HuH-7 (cell line): Measurements from ENCODE around the gene SMCHD1.

Experiments
- DNase-seq: peaks from one replicate; pipeline ENCODE4 v3.0.0; 2011; ENCODE audit warnings: low spot score

Gene SMCHD1

GRCh38 chr18:2655178-2655953 is at the start of gene SMCHD1:
SMCHD1 (plus strand) TSS chr18:2655726; CDS start chr18:2656076, 350 bp downstream.
- peak; percentile 69 for DNase-seq

DNA sequence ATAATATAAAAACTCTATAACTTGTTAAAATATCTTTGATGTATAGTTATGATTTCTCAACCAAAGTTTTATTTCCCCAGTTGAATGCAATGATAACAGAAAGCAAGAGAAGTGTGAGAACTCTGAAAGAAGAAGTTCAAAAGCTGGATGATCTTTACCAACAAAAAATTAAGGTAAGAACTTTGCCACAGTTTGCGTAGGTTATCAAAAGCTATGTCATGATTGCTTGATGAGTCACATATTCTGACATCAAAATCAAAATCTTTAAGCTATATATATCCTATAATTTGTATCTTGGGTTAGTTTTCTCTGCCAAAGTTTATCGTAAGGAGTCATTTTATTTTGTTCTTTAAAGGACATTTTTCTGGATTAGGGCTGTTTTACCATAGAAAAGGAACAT is 49.2 kb upstream of the SMCHD1 start:
- DNase-seq: no peak

GRCh38 chr18:2609604-2610003 is 45.9 kb upstream of the SMCHD1 start:
- no peak for DNase-seq

DNA sequence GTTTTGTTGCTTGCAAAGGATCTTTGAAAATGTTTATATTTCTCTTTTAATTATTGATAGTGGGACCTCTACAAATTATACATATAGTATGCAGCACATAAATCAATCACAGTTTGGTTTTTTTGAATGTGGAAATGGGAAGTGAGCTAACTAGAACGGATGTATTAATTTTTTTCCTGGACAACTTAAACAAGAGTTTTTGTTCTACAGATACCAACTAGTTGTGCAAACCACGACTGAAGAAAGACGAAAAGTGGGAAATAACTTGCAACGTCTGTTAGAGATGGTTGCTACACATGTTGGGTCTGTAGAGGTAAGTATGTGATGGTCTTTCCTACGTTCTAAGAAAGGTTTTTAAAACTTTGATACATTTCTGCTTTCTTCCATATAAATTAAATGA is 45.0 kb upstream of the SMCHD1 start:
- DNase-seq: no peak

DNA sequence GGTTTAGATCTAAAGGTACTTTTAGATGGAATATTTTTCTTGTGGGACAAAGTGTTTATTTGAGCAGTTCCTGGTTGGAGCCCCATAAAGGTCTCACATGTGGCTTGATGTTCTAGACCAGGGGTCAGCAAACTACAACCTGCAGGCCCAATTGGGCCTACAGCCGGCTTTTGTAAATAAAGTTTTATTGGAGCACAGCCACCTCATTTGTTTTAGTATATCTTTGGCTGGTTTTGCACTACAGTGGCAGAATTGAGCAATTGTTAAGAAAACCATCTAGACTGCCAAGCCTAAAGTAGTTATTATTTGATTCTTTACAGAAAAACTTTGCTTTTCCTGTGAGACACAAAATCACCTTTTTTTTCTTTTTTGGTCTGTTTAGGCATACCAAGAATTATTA is 42.5 kb upstream of the SMCHD1 start:
- no peak for DNase-seq

GRCh38 chr18:2617401-2617998 is 38.0 kb upstream of the SMCHD1 start:
- no peak for DNase-seq

- DNase-seq: no peak
Measured at GRCh38 chr18:2618009-2618408, 37.5 kb upstream of the SMCHD1 start.

- DNase-seq: no peak
Measured at GRCh38 chr18:2625217-2625616, 30.3 kb upstream of the SMCHD1 start.

GRCh38 chr18:2627821-2628276 is 27.7 kb upstream of the SMCHD1 start:
- no peak for DNase-seq

DNA sequence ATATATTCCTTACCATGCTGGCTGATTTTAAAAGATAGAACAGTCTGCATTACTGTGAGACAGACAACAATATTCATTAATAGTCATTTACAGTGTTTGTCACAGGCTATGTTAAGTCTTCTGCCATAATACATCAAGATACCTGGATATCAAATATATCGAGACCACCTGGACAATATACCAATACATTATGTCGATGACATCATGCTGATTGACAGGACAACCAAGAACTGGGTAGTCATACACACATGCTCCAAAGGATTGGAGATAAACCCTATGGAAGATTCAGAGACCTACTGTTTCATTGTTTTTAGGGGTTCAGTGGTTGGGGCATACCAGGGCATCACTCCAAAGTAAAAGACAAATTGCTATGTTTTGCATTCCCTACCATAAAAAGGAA is 26.5 kb upstream of the SMCHD1 start:
- no peak for DNase-seq

DNA sequence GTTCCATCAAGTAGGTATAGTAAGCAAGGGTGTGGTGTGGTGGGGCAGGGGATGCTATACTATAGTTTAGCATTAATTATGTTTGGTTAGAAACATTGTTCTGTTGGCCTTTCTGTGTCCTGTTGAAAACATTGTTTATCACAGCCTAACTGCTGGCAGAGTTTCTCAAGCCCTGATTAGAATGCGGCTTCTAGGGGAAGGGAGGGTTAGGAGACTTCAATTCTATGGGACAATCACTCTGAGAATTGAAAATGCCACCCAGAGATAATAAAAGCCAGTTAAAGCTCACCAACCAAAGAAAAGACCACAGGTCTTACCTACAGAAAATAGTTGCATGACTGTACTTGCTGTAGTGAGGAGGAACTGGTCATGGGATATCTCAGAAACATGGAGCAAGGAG is 19.9 kb upstream of the SMCHD1 start:
- DNase-seq: no peak

DNA sequence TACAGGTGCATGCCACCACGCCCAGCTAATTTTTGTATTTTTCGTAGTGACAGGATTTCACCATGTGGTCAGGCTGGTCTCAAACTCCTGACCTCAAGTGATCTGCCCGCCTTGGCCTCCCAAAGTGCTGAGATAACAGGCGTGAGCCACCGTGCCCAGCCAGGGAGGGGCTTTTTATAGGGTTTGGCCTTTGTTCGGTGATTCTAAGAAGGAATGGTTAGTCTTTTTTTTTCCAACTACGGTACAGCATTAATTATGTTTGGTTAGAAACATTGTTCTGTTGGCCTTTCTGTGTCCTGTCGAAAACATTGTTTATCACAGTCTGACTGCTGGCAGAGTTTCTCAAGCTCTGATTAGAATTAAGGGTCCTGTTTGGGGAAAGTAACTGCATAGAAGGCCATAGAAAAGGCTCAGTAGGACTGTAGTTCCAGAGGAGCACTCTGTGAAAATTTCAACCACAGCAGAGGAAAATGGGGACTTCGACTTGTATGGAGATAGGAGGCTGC is 19.3 kb upstream of the SMCHD1 start:
- DNase-seq: no peak

GRCh38 chr18:2641638-2642037 is 13.9 kb upstream of the SMCHD1 start:
- DNase-seq: no peak

- no peak for DNase-seq
Measured at GRCh38 chr18:2642771-2643170, 12.8 kb upstream of the SMCHD1 start.

- no peak for DNase-seq
Measured at GRCh38 chr18:2644535-2644934, 11.0 kb upstream of the SMCHD1 start.

GRCh38 chr18:2651981-2652380 is 3.5 kb upstream of the SMCHD1 start:
- DNase-seq: no peak

GRCh38 chr18:2653467-2653866 is 2.1 kb upstream of the SMCHD1 start:
- DNase-seq: no peak

GRCh38 chr18:2654169-2654927 is 1.2 kb upstream of the SMCHD1 start:
- no peak for DNase-seq

DNA sequence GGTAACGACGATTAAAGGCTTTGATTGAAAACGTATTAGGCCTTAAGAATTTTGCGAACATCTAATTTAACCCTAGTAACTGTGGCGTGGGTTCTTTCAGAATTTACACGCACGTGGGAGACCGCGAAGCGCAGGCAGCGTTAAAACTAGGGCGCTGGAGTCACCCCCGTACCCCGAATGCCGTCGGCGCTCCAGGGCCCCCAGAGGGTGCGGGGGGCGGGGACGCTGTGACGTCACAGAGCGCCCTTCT is 673 bp upstream of the SMCHD1 start:
- peak; percentile 38 for DNase-seq

- DNase-seq: peak; percentile 40
Measured at GRCh38 chr18:2655954-2656236, 369 bp downstream of the SMCHD1 start.

DNA sequence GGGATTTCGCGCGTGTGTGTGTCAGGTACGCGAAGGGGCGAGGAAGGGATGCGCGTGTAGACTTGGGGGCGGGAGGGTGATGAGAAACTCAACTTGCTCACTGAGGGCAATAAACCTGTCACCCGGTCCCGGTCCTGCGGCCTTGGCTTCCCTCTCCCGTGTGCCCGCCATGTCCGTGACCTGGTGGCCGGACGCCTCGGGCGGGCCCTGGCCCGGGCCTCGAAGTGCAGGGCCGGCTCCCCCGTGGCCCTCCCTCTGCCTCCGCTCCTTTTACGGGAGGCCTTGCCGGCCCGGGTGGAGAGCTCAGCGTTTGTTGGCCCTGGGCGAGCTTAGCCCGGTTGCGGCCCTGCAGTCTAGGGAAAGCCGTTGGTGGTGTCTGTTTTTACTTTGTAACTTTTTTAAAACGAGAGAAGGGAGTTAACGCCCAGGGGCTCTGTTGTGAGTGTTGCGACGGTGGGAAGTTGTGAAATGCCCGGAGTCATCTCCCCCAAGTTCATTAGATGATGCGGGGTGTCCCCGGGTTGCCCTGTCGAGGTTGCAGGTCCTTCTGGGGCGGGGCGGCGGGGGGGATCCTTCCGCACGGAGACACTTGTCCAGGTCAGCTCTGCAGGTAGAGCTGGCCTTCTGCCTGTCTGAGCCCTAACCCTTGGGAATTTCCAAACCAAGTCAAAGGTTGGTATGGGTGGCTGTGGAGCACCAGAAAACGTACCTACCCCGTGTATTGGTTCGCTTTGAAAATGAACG is 883 bp downstream of the SMCHD1 start:
- DNase-seq: peak; percentile 47

- DNase-seq: no peak
Measured at GRCh38 chr18:2656981-2657512, 1.5 kb downstream of the SMCHD1 start.
